HG02571 (cell line): ENCODE measurements around the gene FGF6.
"Not testable (repeated sequence)": the region's sequence is repeated elsewhere in the genome, so short reads cannot be mapped to it uniquely, and the experiment has no call there.

Source experiments
- ATAC-seq: cut with Tn5 transposase; IDR thresholded peaks from one replicate; pipeline ENCODE4 v1.9.1; 2021; ENCODE audit warnings: mild to moderate bottlenecking, moderate library complexity; ENCODE audit not compliant: unreplicated experiment

FGF6 gene

GRCh38 chr12:4421590-4422031, 24.0 kb downstream of the FGF6 start:
- ATAC-seq = no peak

DNA sequence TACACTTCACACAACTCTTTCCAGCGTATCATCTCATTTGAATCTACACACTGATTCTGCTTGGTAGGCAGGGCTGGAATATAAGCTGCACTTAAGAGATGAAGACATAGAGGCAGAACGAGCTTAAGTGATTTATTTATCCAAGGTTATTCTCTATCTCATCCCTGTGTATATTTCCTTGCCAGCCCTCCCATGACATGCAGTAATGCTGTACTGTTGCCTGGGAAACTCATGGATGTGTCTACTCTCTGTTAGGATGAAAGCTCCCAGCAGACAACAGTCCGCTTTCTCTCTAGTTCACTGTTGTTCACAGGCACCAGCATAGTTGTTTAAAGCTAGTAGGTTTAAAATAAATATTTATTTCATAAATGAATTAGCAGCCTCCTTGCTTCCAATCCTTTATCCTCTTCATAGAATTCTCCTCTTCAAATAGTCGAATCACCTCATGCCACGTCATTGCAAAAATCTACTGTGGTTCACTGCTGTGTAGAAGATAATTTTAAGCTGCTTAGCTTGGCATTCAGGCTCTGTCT, 25.4 kb downstream of the FGF6 start:
- ATAC-seq = no peak

DNA sequence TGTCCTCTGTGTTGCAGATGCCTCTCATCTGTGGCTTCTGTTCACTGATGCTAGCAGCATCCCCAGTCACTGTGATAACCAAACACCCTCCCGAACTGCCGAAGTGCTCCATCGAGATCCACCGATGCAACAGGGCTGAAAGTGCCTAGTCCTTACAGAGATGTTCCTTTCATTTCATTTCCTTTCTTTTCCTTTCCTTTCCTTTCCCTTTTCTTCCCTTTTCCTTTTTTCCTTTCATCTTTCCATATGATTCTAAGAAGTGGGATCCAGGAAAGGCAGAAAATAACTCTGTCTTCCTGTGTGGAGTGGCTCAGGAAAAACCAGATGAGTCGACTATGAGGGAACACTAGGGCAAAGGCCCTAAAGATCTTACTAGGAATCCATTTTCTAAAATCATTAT, 26.7 kb downstream of the FGF6 start:
- no peak for ATAC-seq

DNA sequence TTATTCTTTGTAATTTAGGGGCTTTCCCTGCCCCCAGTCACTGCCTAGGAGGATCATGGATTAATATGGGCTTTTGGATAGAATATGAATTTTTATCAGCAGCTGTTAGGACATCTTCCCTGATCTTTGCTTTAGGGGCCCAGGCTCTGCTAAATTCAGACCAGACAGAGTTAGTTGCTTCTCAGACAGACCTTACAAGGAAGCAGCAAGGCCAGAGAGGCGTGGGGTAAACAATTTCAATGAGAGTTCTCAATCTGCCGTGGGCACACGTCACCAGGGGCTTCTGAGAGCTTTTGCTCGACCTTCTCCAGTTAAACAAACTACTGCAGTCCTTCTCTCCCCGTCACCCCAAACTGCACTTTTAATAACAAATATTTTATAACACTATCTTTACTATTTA, 27.7 kb downstream of the FGF6 start:
- ATAC-seq = no peak

DNA sequence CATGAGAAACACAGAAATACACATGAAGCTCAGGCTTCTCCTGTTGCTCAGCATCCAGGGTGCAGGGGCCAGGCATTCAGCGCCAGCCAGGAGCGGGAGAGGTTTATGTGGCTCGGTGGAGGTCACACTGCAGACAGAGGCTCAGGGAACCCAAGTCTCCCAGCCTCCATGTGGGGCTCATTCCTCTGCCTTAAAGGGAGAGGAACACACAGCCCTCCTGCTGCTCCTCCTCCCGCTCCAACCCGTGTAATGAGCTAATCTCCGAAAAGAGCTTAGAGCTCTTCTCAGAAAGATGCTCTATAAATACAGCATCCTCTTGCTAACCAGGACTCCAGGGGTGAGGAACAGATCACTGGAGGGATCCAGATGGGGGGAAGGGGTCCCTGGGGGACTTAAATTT, 28.2 kb downstream of the FGF6 start:
- no peak for ATAC-seq

DNA sequence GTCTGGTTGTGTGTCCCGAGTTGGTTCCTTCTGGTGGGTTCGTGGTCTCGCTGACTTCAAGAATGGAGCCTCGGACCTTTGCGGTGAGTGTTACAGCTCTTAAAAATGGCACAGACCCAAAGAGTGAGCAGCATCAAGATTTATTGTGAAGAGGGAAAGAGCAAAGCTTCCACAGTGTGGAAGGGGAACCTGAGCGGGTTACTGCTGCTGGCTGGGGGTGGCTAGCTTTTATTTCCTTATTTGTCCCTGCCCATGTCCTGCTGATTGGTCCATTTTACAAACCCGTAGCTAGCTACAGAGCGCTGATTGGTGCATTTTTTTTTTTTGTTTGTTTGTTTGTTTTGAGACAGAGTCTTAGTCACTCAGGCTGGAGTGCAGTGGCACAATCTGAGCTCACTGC, 29.3 kb downstream of the FGF6 start:
- ATAC-seq = no peak

GRCh38 chr12:4412465-4412864, 33.1 kb downstream of the FGF6 start:
- ATAC-seq = no peak

GRCh38 chr12:4412056-4412455, 33.6 kb downstream of the FGF6 start:
- no peak for ATAC-seq

- ATAC-seq = no peak
Observed at GRCh38 chr12:4407136-4407535, 38.5 kb downstream of the FGF6 start.

DNA sequence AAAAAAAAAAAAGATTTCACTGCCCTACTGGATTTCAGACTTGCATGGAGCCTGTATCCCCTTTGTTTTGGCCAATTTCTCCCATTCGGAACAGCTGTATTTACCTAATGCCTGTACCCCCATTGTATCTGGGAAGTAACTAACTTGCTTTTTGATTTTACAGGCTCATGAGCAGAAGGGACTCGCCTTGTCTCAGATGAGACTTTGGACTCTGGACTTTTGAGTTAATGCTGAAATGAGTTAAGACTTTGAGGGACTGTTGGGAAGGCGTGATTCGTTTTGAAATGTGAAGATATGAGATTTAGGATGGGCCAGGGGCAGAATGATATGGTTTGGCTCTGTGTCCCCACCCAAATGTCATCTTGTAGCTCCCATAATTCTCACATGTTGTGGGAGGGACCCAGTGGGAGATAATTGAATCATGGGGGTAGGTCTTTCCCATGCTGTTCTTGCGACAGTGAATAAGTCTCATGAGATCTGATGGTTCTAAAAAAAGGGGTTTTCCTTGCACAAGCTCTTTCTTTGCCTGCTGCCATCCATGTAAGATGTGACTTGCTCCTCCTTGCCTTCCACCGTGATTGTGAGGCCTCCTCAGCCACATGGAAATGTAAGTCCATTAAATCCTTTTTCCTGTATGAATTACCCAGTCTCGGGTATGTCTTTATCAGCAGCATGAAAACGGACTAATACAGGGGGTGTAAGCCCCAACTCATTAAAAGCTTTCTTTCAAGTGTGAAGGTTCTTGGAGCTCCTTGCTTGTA, 40.6 kb downstream of the FGF6 start:
- not testable (repeated sequence) for ATAC-seq

DNA sequence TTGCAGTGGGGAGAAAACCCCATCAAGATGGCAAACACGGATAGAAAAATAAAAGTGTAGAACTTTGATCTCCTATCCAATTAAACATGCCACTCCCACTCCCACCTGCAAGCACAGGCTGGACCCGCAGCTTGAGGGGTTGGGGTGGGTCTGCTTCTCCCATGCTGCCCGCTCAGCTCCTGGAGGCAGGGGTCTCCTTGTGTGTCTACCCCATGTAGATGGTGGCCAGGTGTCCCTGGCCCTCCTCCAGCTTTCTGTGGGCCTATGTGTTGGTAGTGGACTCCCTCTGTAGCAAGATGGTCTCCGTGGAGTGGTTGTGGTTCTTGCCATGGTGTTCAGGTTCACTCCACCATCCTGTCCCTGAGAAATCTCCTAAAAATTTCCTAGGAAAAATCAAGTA, 42.6 kb downstream of the FGF6 start:
- ATAC-seq = no peak

DNA sequence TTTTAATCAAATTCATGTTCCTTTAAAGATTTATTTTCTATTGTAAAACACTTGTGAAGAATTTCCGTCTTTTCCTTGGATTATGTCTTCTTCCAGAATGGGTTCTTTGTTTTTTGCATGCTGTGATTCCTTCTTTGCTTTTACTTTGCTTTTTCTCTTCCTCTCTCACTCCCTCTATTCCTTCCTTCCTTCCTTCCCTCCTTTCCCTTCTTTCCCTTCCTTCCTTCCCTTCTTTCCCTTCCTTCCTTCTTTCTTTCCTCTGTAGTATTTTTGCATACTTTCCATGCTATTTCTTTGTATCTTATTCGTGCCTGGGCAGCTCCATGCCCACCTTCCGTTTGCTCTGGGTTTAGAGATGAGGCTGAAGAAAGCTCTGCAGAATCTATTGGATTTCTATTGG, 44.5 kb downstream of the FGF6 start:
- no peak for ATAC-seq

- ATAC-seq = no peak
Observed at GRCh38 chr12:4395818-4396217, 49.8 kb downstream of the FGF6 start.

GRCh38 chr12:4393211-4393610, 52.4 kb downstream of the FGF6 start:
- no peak for ATAC-seq

- ATAC-seq = no peak
Observed at GRCh38 chr12:4392223-4392742, 53.3 kb downstream of the FGF6 start.

DNA sequence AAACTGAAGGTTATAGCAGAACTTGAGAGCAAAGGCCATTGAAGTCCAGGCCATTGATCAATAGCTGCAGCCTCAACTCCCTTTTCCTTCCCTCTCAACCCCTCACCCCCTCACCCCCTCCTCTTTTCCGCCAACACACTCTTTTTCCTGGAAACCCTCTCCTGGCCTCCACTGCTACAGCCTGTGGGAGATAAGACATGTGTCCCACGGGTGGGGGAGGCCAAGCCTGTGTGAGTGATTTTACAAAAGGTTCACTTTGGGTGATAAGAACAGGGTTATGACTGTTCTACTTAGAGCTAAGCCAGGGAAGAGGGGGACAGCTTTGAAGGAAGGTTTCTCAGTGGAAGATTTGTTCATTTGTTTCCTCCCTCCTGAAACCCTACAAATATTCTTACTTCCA, 57.0 kb downstream of the FGF6 start:
- ATAC-seq = no peak

DNA sequence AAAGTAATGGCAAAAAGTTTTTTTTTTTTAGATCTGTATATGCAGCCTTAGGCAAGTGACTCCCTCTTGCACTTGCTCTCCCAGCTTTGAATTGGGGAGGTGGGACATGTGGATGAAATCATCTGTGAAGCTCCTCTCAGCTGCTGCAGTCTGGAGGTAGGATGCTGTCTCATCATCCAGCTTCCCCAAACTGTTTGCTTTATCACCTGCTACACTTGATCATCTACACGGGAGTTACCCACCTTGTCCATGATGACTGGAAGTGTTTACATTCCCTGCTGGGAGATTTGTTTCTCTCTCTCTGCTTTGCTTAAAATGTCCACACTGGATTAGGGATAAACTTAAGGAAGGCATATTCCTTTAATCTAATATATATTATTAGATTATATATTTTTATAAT, 57.6 kb downstream of the FGF6 start:
- no peak for ATAC-seq

GRCh38 chr12:4387607-4388006, 58.0 kb downstream of the FGF6 start:
- ATAC-seq = no peak

GRCh38 chr12:4386801-4387200, 58.8 kb downstream of the FGF6 start:
- no peak for ATAC-seq
